GM18519 (cell line): ENCODE data around the gene MED10.

Experiments
- ATAC-seq: cut with Tn5 transposase; IDR thresholded peaks from one replicate; pipeline ENCODE4 v1.9.1; 2021; ENCODE audit warnings: mild to moderate bottlenecking, moderate library complexity; ENCODE audit not compliant: unreplicated experiment, low FRiP score

Gene MED10

DNA sequence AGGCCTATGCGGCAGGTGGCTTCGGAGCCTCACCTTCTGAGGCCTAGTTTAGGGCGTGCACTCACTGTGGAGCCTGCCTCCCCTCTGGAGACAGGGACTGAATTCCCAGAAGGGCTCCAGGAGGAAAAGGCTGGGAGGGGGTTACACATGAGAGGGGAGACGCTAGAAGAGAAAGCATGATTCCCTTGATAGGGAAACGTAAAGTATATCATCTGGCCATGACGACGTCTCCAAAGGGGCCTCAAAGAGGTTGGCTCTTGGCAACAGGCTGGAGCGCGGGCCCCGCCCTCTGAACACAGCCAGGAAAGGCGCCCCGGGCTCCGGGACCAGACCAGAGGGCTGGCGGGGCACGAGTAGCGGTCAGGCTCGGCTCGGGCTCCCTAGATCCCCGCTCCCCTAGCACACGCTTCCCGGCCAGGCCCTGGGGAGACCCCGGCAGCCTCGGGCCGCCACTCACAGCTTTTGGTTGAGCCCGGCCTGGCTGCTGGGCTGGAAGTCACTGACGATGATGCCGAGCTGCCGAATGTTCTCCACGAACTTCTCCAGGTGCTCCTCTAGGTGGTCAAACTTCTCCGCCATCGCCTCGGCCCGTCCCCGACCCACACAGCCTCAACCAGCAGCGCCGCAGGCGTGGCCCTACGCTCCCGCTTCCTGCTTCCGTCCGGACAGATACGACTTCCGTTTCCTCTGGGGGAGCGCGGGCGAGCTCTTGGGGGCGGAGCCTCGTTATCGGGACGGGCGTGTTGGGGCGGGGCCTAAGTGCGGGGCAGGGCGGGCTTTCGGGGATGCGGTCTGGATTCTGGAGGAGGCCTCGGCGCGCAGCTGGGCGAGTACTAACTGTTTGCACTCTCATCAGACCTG, at the start of gene MED10:
MED10 (minus strand) TSS at position 643 of the 861 bp plus-strand sequence; CDS start at position 579, 64 bp downstream.
- peak; percentile 98 for ATAC-seq

GRCh38 chr5:6427694-6428093, 49.3 kb upstream of the MED10 start:
- ATAC-seq = no peak

GRCh38 chr5:6424700-6425099, 46.4 kb upstream of the MED10 start:
- ATAC-seq = no peak

DNA sequence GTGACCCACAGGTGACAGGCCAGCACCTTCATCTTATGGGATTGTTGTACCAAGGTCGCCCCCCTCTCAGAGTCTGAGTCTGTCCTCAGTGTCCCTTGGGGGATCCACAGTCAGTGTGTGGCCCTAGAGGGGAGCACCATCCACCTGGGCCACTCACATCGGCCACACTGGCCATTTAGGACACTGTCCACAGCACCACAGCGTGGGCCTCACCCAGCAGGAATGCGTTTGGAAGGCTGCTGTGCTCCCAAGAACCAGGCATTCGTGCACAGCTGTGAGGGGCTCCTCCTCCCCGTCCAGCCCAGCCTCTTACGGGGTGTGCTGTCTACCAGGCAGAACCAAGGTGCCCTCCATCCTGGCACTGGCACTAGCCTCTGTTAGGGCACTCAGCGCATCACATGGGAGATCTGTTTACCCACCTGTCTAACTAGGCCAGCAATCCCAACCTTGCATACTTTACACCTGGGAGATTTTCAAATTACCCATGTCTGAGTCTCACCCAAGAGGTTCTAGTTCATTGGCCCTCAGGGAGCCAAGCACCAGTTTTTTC, 45.8 kb upstream of the MED10 start:
- ATAC-seq = no peak

- no peak for ATAC-seq
These were observed 45.2 kb upstream of the MED10 start for GRCh38 chr5:6423327-6424109.

DNA sequence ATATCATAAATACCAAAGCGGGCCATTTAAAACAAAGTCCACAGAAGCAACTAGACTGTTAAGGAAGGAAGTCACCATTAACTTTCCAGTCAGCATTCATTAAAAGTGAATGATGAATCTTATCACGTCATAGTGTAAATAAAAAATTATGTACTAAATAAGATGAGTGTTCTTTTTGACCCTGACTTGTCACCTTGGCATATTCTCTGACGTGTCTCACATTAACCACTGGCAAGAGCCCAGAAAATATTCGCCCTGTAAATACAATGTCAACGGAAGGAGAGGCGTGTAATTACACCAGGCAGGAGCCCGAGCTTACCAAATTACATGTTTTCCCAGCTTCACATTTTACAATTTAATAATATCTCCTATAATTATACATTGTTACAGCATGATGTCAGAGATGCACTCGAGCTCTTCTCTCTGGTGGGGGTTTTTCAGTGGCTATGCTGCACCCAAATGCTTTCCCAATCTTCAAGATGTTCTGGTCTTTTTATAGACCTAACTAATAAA, 41.0 kb upstream of the MED10 start:
- no peak for ATAC-seq

DNA sequence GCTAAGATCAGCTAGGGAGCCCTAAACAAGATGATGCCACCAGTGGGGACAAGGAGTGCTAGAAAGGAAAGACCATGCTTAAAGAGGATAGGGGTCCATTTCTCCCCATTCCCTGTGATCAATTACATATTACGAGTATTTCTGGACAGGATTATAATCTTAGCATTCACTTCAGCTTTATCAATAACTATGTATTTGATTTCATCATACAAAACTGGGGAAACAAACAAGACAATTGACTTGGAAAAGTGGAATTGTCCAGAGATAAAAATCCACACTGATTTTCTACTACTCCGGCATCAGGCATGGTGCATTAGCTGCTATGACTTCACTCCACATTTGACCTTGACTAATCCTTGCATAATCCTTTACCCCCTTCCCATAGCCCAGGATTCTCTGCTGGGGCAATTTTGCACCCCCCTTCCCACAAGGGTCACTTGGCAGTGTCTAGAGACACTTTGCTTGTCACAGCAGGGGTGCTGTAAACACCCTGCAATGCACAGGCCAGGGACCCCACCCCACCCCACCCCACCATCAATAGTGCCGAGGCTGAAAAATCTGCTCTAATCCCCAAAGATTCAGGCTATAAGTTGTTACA, 40.4 kb upstream of the MED10 start:
- ATAC-seq = no peak

GRCh38 chr5:6417657-6418056, 39.3 kb upstream of the MED10 start:
- ATAC-seq = no peak

DNA sequence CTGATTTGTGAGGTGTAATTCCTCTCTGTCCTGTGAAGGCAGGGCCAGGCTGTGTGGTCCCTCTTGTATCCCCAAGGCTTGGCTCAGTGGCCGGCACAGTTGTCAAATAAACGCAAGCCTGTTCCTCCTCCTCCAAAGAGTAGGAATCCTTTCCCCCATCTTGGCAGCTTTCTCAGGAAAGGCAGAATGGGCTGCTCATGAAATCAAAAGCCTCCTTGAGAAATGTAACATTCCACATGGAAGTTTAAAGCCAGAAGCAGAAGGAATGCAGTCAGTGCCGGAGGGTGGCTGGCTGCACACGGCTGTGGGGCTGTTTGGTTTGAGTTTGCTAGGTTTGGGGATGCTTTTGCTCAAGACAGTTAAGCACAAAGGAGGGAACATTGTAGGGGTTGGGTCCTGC, 34.5 kb upstream of the MED10 start:
- no peak for ATAC-seq

- ATAC-seq = no peak
These were observed 32.8 kb upstream of the MED10 start for GRCh38 chr5:6411141-6411540.

DNA sequence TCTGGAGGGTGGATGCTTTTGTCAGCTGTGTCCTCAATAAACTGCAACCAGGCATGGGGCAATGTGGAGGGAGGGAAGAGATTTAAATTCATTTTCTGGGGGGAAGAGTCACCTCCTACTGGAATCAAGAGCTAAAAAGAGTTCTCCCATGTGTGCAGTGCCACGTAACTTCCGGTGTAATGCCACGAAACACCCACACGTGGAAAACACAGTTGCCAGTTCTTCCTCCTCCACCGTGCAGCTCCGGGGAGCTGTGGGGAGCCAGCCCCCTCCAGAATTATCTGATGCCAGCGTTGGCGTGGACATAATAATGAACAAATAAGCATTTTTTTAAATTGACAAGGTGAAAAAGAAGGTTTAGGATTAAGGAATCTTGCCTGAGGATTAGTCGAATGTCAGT, 32.1 kb upstream of the MED10 start:
- no peak for ATAC-seq

DNA sequence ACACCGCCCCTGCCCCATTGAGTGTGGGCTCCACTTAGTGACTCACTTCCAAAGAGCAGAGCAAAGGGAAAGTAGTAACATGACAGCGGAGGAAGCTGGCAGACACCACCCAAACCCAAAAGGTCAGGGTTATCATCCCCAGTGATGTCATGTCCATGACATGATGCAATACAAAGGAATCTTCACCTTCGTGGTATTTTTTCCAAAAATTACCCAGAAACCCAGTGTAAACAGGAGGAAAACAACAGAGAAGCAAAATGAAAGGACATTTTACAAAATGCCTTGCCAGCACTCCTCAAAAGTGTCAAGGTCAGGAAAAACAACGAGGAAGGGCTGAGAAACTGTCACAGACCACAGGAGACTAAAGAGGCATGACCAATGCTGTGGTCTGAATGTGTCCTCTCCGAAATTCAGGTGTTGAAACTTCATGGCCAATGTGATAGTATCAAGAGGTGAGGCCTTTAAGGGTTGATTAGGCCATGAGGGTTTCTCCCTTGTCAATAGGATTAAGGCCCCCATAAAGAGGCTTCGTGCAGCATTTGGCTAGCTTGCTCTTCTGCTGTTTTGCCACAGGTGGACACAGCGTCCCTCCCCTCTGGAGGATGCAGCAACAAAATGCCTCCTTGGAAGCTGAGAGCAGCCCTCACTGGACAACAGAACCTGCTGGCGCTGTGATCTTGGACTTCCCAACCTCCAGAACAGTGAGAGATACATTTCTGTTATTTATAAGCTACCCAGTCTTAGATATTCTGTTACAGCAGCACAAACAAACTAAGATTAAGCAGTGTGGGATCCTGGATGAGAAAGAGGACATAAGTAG, 30.5 kb upstream of the MED10 start:
- no peak for ATAC-seq

DNA sequence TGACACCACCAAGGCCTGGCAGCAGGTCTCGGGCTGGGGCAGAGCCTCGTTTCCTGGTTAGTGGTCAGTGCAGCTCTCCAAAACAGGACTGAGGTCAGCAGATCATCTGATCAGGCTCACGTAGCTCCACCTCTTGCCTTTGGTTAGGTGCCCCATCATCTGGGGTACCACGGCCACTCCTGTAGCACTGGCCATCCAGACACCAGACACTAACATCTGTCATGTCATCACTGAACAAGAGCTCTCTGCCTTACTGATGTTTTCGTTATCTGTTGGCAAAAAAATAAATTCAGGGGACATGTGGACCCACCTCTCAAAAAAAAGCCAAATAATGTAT, 29.9 kb upstream of the MED10 start:
- no peak for ATAC-seq

DNA sequence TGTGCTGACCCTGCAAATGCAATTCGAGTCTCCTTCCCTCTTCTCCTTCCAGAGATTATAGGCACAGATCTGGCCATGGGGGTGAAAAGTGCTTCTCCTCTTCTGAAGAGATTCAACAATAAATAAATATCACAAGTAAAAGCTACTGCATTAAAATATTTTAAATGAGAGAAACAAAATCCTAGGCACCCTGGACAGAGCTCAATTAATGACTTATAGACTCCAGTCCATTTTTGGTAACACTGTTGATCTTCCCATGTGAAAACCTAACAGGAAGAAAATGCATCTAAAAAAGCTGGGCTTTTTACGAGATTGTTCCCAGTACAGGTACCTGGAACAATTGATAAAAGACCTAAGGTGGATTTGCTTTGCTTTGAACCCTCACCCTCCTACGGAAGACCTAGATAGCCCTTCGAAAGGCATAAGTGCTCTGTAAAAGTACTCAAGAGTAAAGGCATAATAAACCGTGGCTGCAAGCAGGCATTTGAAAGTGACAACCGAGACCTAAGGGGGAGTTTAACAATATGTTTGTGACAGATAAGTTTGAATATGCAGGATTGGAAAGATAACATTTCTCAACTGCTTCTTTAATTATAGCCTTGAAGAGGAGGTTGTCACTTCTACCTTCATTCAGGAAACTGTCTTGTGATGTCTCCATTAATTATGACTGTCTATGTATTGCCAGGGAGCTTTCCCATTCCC, 29.4 kb upstream of the MED10 start:
- no peak for ATAC-seq

DNA sequence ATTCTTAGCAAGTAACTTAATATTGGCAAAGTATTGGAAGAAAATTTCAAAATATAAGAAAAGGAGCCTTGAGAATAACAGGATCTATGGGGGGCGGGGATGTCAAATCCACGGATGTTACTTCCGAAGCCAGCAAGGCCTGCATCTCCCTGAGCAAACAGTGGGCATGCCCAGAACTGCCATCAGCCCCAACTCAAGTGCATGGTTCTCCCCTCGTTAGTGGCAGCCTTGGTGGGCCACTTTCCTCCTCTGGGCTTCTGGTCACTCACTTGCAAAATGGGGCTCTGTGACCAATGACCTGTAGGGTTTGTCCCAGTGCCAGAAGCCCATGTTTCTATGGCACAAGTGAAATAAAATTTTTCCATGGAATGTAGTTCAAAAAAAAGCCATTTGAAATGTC, 27.2 kb upstream of the MED10 start:
- no peak for ATAC-seq

GRCh38 chr5:6404129-6404528, 25.8 kb upstream of the MED10 start:
- ATAC-seq = no peak

GRCh38 chr5:6403416-6403815, 25.1 kb upstream of the MED10 start:
- no peak for ATAC-seq

GRCh38 chr5:6402939-6403338, 24.6 kb upstream of the MED10 start:
- ATAC-seq = no peak

DNA sequence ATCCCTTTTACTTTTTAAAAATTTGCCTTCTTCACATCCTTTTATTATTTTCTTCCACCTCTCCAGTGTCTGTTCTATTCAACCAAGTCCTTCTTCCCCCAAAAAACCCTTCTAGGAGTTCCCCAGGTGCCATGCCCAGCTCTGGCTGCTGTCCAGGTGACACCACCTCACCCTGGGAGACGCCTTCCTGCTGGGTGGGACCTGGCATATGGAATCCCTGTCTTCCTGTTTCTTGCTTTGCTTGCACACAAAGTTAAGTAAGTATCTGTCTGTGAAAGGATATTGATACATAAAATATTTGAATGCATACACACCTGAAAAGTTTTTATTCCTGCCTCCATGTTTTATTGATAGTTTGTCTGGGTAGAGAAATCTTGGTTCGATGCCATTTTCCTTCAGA, 23.1 kb upstream of the MED10 start:
- ATAC-seq = no peak
